Measurements from ENCODE around the gene DIPK1C. TPM values are rescaled to one million over a fixed set of nuclear protein-coding genes. Genes with fewer than 3 reads are reported as not detected.

Gene DIPK1C
- total RNA-seq, 4 donors from 2014 or later = 1.8 to 4.1 (median 3.5) TPM

- TF ChIP-seq POLR2A (IDR thresholded peaks at IDR 0.05) (no peak), CTCF (IDR thresholded peaks at IDR 0.05) (no peak), EP300 (IDR thresholded peaks at IDR 0.05) (no peak), POLR2AphosphoS5 (IDR thresholded peaks at IDR 0.05) (no peak)
- WGBS = 100% methylated on average over 1 of the region's 1 CpG
- Histone ChIP-seq H3K27me3 (peaks cover 6% of the 10 kb centered on the region), H3K36me3 (no peaks in the 10 kb centered on the region), H3K27ac (no peak overlapping the region), H3K4me3 (no peak overlapping the region), H3K9me3 (no peaks in the 10 kb centered on the region), H3K4me1 (peaks cover 13% of the 10 kb centered on the region)
- DNase-seq (ENCODE audit: low spot score in 2 of 2) = no peak
These were observed 6.9 kb upstream of the DIPK1C start for GRCh38 chr18:74463983-74464382.

GRCh38 chr18:74463254-74463653 is 6.1 kb upstream of the DIPK1C start:
- Histone ChIP-seq H3K27me3 (peaks cover 6% of the 10 kb centered on the region), H3K9me3 (no peaks in the 10 kb centered on the region), H3K4me3 (no peak overlapping the region), H3K4me1 (peaks cover 6% of the 10 kb centered on the region), H3K36me3 (no peaks in the 10 kb centered on the region), H3K27ac (no peak overlapping the region)
- 63% methylated on average over 8 of the region's 8 CpGs for WGBS
- no peak for DNase-seq (ENCODE audit: low spot score in 2 of 2)
- TF ChIP-seq POLR2A (IDR thresholded peaks at IDR 0.05) (no peak), CTCF (IDR thresholded peaks at IDR 0.05) (no peak), EP300 (IDR thresholded peaks at IDR 0.05) (no peak), POLR2AphosphoS5 (IDR thresholded peaks at IDR 0.05) (no peak)

GRCh38 chr18:74460825-74461224 is 3.7 kb upstream of the DIPK1C start:
- H3K4me3 ChIP-seq = no peak overlapping the region
- no peaks in the 10 kb centered on the region for H3K9me3 ChIP-seq
- H3K27me3 ChIP-seq = peaks cover 26% of the 10 kb centered on the region
- WGBS = 95% methylated on average over 7 of the region's 7 CpGs
- no peak for TF ChIP-seq EP300 (IDR thresholded peaks at IDR 0.05)
- no peak for TF ChIP-seq POLR2A (IDR thresholded peaks at IDR 0.05)
- no peak for TF ChIP-seq CTCF (IDR thresholded peaks at IDR 0.05)
- no peak for TF ChIP-seq POLR2AphosphoS5 (IDR thresholded peaks at IDR 0.05)
- no peaks in the 10 kb centered on the region for H3K36me3 ChIP-seq
- H3K4me1 ChIP-seq = peaks cover 24% of the 10 kb centered on the region
- no peak overlapping the region for H3K27ac ChIP-seq
- no peak for DNase-seq (ENCODE audit: low spot score in 2 of 2)

- DNase-seq (ENCODE audit: low spot score in 2 of 2) = no peak
- H3K4me1 ChIP-seq = peaks cover 25% of the 10 kb centered on the region
- peaks cover 35% of the 10 kb centered on the region for H3K27me3 ChIP-seq
- no peak overlapping the region for H3K4me3 ChIP-seq
- TF ChIP-seq POLR2AphosphoS5 (IDR thresholded peaks at IDR 0.05) = no peak
- no peak for TF ChIP-seq CTCF (IDR thresholded peaks at IDR 0.05)
- TF ChIP-seq EP300 (IDR thresholded peaks at IDR 0.05) = no peak
- no peak for TF ChIP-seq POLR2A (IDR thresholded peaks at IDR 0.05)
- no peak overlapping the region for H3K27ac ChIP-seq
- H3K9me3 ChIP-seq = no peaks in the 10 kb centered on the region
- 67% methylated on average over 5 of the region's 7 CpGs for WGBS
- H3K36me3 ChIP-seq = no peaks in the 10 kb centered on the region
These were observed 2.8 kb upstream of the DIPK1C start for GRCh38 chr18:74459889-74460288.

GRCh38 chr18:74457725-74458421 is 765 bp upstream of the DIPK1C start:
- DNase-seq (ENCODE audit: low spot score in 2 of 2) = no peak
- Histone ChIP-seq H3K4me3 (peak overlapping the region; percentile 62), H3K36me3 (no peaks in the 10 kb centered on the region), H3K27ac (no peak overlapping the region), H3K27me3 (peaks cover 51% of the 10 kb centered on the region), H3K4me1 (peaks cover 25% of the 10 kb centered on the region), H3K9me3 (no peaks in the 10 kb centered on the region)
- WGBS = 27% methylated on average over 31 of the region's 34 CpGs
- no peak for TF ChIP-seq CTCF (IDR thresholded peaks at IDR 0.05)
- no peak for TF ChIP-seq POLR2AphosphoS5 (IDR thresholded peaks at IDR 0.05)
- TF ChIP-seq EP300 (IDR thresholded peaks at IDR 0.05) = no peak
- TF ChIP-seq POLR2A (IDR thresholded peaks at IDR 0.05) = no peak

Measured in suprapubic skin (tissue), 4 donors.